Glutamatergic neuron (in vitro differentiated cells): ENCODE data around the gene FILIP1L. TPM values are rescaled to one million over a fixed set of nuclear protein-coding genes. Genes with fewer than 3 reads are reported as not detected.

ENCODE experiments used
- DNase-seq: peaks from one replicate; pipeline ENCODE4 v3.0.0; 2022
- H3K27ac Mint-ChIP-seq: one replicate; pipeline ENCODE4 v1.8.0; 2020; ENCODE audit warnings: mild to moderate bottlenecking, mixed read lengths, inconsistent platforms; ENCODE audit not compliant: unreplicated experiment
- H3K27me3 Mint-ChIP-seq: one replicate; pipeline ENCODE4 v1.8.0; 2020; ENCODE audit warnings: mild to moderate bottlenecking, moderate library complexity, mixed read lengths, inconsistent platforms; ENCODE audit not compliant: unreplicated experiment
- H3K36me3 Mint-ChIP-seq: one replicate; pipeline ENCODE4 v1.8.0; 2020; ENCODE audit warnings: mild to moderate bottlenecking, mixed read lengths, inconsistent platforms; ENCODE audit not compliant: unreplicated experiment
- H3K4me1 Mint-ChIP-seq: one replicate; pipeline ENCODE4 v1.8.0; 2020; ENCODE audit warnings: mild to moderate bottlenecking, low read depth, mixed read lengths, inconsistent platforms; ENCODE audit not compliant: unreplicated experiment
- H3K4me3 Mint-ChIP-seq: one replicate; pipeline ENCODE4 v1.8.0; 2020; ENCODE audit warnings: mild to moderate bottlenecking, mixed read lengths, inconsistent platforms; ENCODE audit not compliant: unreplicated experiment
- H3K9me3 Mint-ChIP-seq: one replicate; pipeline ENCODE4 v1.8.0; 2020; ENCODE audit warnings: mild to moderate bottlenecking, moderate library complexity, mixed read lengths, inconsistent platforms; ENCODE audit not compliant: unreplicated experiment
- CTCF ChIP-seq: fragments of 200-600 bp; sonication (generic); IDR thresholded peaks from one replicate; pipeline ENCODE4 v1.5.0; 2021; ENCODE audit not compliant: partially characterized antibody, unreplicated experiment
- total RNA-seq: library from RNA; stranded (reverse); fragmentation: NEBNext Ultra II Directional; extraction: Animal tissue kit (Norgen Biotek cat#: 25700); gene quantifications from one replicate; pipeline ENCODE4 v1.2.1, GENCODE V29; 2021; ENCODE audit not compliant: unreplicated experiment

Gene FILIP1L
- total RNA-seq, 1 donor from 2014 or later: 4.3 TPM

DNA sequence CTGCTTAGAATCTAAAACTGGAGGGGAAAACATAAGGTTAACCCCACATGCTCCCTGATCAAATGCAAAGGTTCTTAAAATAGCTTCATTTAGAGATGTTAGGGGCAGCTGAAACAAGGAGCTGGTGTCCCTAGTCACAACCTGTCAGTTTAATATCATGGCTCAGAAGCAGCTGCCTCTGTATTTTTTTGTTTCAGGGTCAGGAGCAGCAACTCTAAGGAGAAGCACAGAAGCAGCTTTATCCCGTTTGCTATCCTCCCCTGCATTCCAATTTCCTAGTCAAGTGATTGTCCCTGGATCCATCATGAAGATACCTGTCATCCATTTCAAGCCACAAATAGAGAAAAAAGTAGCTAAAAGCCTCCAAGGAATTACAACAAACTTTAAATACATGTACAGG lies 4.1 kb downstream of the FILIP1L start:
- Mint-ChIP-seq H3K9me3 (no peaks in the 10 kb centered on the region), H3K27ac (no peak overlapping the region), H3K36me3 (no peaks in the 10 kb centered on the region), H3K4me1 (peaks cover 4% of the 10 kb centered on the region), H3K27me3 (no peaks in the 10 kb centered on the region), H3K4me3 (no peak overlapping the region)
- no peak for DNase-seq
- no peak for TF ChIP-seq CTCF

DNA sequence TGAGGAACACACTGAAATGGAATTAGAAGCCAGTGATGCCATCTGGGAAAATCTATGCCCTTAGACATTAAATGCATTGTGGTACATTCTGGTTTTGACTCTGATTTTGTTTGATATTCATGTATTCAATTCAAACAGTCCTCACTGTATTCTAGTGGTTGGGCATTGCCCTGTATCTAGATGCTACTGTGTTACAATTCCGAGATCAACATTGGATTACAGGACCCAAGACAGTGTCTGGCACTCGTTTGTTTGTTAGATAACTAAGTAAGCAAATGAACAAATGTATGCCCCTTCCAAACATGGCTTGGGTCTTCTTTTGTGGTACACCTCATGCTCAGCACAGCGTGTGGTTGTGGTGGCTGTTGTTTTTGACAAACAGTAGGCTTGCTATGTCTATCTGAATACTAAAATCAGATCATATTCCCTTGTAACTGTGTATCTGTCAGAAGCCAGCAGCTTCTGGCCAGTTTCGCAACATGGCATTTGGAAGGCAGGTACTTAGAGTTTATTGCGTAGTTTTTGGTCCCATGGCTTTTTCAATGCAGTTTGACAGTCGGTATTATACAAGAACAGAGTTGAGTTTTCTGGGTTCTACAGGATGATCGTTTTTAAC lies 5.7 kb downstream of the FILIP1L start:
- DNase-seq: no peak
- Mint-ChIP-seq H3K4me3 (no peak overlapping the region), H3K27me3 (no peaks in the 10 kb centered on the region), H3K36me3 (no peaks in the 10 kb centered on the region), H3K9me3 (no peaks in the 10 kb centered on the region), H3K27ac (no peak overlapping the region), H3K4me1 (no peaks in the 10 kb centered on the region)
- TF ChIP-seq CTCF: no peak

- H3K27ac Mint-ChIP-seq: no peak overlapping the region
- no peaks in the 10 kb centered on the region for H3K27me3 Mint-ChIP-seq
- no peaks in the 10 kb centered on the region for H3K4me1 Mint-ChIP-seq
- H3K9me3 Mint-ChIP-seq: no peaks in the 10 kb centered on the region
- DNase-seq: no peak
- TF ChIP-seq CTCF: no peak
- no peak overlapping the region for H3K4me3 Mint-ChIP-seq
- no peaks in the 10 kb centered on the region for H3K36me3 Mint-ChIP-seq
These were observed 7.0 kb downstream of the FILIP1L start for GRCh38 chr3:100107221-100107814.

GRCh38 chr3:100106531-100107141 lies 7.7 kb downstream of the FILIP1L start:
- no peaks in the 10 kb centered on the region for H3K36me3 Mint-ChIP-seq
- no peak for DNase-seq
- H3K9me3 Mint-ChIP-seq: no peaks in the 10 kb centered on the region
- H3K4me1 Mint-ChIP-seq: no peaks in the 10 kb centered on the region
- no peak for TF ChIP-seq CTCF
- H3K4me3 Mint-ChIP-seq: no peak overlapping the region
- no peak overlapping the region for H3K27ac Mint-ChIP-seq
- no peaks in the 10 kb centered on the region for H3K27me3 Mint-ChIP-seq

DNA sequence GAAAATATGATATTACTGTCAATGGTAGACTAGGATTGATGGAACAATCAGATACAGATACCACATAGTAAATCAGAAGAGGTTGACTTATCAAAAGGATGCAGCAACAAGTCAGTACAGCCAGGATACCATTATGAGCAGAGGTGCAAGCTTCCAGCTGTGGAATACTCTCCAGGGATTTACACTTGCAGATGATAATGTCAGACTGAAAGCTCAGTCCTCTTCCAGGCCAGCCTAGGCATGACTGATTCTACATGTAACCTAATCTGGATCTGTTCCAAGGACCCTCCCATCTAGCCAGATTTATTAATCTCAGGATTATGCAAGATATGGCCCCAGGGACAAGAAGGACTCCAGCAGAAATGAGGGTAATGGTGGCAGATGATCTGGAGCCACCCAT lies 8.2 kb downstream of the FILIP1L start:
- H3K27me3 Mint-ChIP-seq: no peaks in the 10 kb centered on the region
- no peak overlapping the region for H3K4me3 Mint-ChIP-seq
- H3K27ac Mint-ChIP-seq: no peak overlapping the region
- H3K36me3 Mint-ChIP-seq: no peaks in the 10 kb centered on the region
- DNase-seq: no peak
- H3K9me3 Mint-ChIP-seq: no peaks in the 10 kb centered on the region
- no peaks in the 10 kb centered on the region for H3K4me1 Mint-ChIP-seq
- TF ChIP-seq CTCF: no peak
